ENCODE measurements around the gene ARHGEF17. TPM values are rescaled to one million over a fixed set of nuclear protein-coding genes. Genes with fewer than 3 reads are reported as not detected.
A peak's percentile ranks its signal among the peaks of the same experiment; 100 is the strongest.

ARHGEF17 gene
- total RNA-seq, 2 experiments from 2014 or later = 0.07 to 0.41 TPM

- no peaks in the 10 kb centered on the region for H3K9me3 Mint-ChIP-seq
- H3K27ac Mint-ChIP-seq = no peak overlapping the region
- peak; percentile 100 for TF ChIP-seq CTCF (IDR thresholded peaks at IDR 0.05)
- no peaks in the 10 kb centered on the region for H3K27me3 Mint-ChIP-seq
- ChIA-PET POLR2A (interaction anchor here (0.7 to 1.4 kb wide), 3 partner anchors 28 kb away, joined by 3 to 4 read pairs (median 4); partner anchors contain the start of gene ARHGEF17), CTCF (interaction anchor here (0.7 to 6.2 kb wide), 41 partner anchors 8 to 355 kb away, joined by 3 to 123 read pairs (median 4); partner anchors contain the start of gene ARHGEF17)
- H3K4me3 Mint-ChIP-seq = no peak overlapping the region
- ATAC-seq = peak; percentile 83
- H3K4me1 Mint-ChIP-seq (ENCODE audit: low read depth) = no peaks in the 10 kb centered on the region
- peak; percentile 81 for DNase-seq
- H3K36me3 Mint-ChIP-seq (ENCODE audit: low read depth) = no peaks in the 10 kb centered on the region
- intact Hi-C loops (cut with micrococcal nuclease) = loop anchor here (5.0 kb wide), 1 partner anchor 38 kb away; no protein-coding TSS in a partner anchor
These were observed 27.3 kb downstream of the ARHGEF17 start for GRCh38 chr11:73335204-73335923.

- Mint-ChIP-seq H3K4me1 (ENCODE audit: low read depth) (no peaks in the 10 kb centered on the region), H3K27me3 (no peaks in the 10 kb centered on the region), H3K4me3 (no peak overlapping the region), H3K9me3 (no peaks in the 10 kb centered on the region), H3K36me3 (ENCODE audit: low read depth) (no peaks in the 10 kb centered on the region), H3K27ac (no peak overlapping the region)
- intact Hi-C loops (cut with micrococcal nuclease) = loop anchor here (2.0 to 5.0 kb wide), 2 partner anchors 31 to 41 kb away; no protein-coding TSS in a partner anchor
- ChIA-PET POLR2A (interaction anchor here (1.1 kb wide), 1 partner anchor 22 kb away, joined by 3 read pairs; no protein-coding TSS in a partner anchor), CTCF (interaction anchor here (0.6 to 6.2 kb wide), 8 partner anchors 11 to 48 kb away, joined by 3 to 123 read pairs (median 5); partner anchors contain the start of gene ARHGEF17)
- DNase-seq (no peak), ATAC-seq (no peak)
- no peak for TF ChIP-seq CTCF (IDR thresholded peaks at IDR 0.05)
These were observed 29.8 kb downstream of the ARHGEF17 start for GRCh38 chr11:73337846-73338245.

- Mint-ChIP-seq H3K36me3 (ENCODE audit: low read depth) (no peaks in the 10 kb centered on the region), H3K4me1 (ENCODE audit: low read depth) (no peaks in the 10 kb centered on the region), H3K4me3 (no peak overlapping the region), H3K27me3 (no peaks in the 10 kb centered on the region), H3K27ac (no peak overlapping the region), H3K9me3 (no peaks in the 10 kb centered on the region)
- ChIA-PET POLR2A (interaction anchor here (1.1 kb wide), 1 partner anchor 22 kb away, joined by 3 read pairs; no protein-coding TSS in a partner anchor), CTCF (interaction anchor here (0.7 to 6.2 kb wide), 6 partner anchors 13 to 48 kb away, joined by 3 to 123 read pairs (median 20); partner anchors contain the start of gene ARHGEF17)
- TF ChIP-seq CTCF (IDR thresholded peaks at IDR 0.05) = no peak
- DNase-seq (no peak), ATAC-seq (no peak)
- intact Hi-C loops (cut with micrococcal nuclease) = loop anchor here (5.0 kb wide), 1 partner anchor 41 kb away; no protein-coding TSS in a partner anchor
These were observed 30.2 kb downstream of the ARHGEF17 start for GRCh38 chr11:73338279-73338678.

GRCh38 chr11:73340164-73340563 lies 32.1 kb downstream of the ARHGEF17 start:
- CTCF ChIA-PET = interaction anchor here (1.5 to 1.6 kb wide), 2 partner anchors 11 to 53 kb away, joined by 4 to 7 read pairs; no protein-coding TSS in a partner anchor
- Mint-ChIP-seq H3K4me3 (no peak overlapping the region), H3K4me1 (ENCODE audit: low read depth) (no peaks in the 10 kb centered on the region), H3K36me3 (ENCODE audit: low read depth) (no peaks in the 10 kb centered on the region), H3K27ac (no peak overlapping the region), H3K27me3 (no peaks in the 10 kb centered on the region), H3K9me3 (no peaks in the 10 kb centered on the region)
- intact Hi-C loops (cut with micrococcal nuclease) = no loop called here
- DNase-seq (no peak), ATAC-seq (no peak)
- POLR2A ChIA-PET = interaction anchor here (1.2 kb wide), 1 partner anchor 22 kb away, joined by 3 read pairs; no protein-coding TSS in a partner anchor
- TF ChIP-seq CTCF (IDR thresholded peaks at IDR 0.05) = no peak

GRCh38 chr11:73342633-73343032 lies 34.6 kb downstream of the ARHGEF17 start:
- no peak overlapping the region for H3K27ac Mint-ChIP-seq
- no peak for TF ChIP-seq CTCF (IDR thresholded peaks at IDR 0.05)
- H3K27me3 Mint-ChIP-seq = no peaks in the 10 kb centered on the region
- ChIA-PET POLR2A (no interaction called here), CTCF (interaction anchor here (1.5 to 2.2 kb wide), 2 partner anchors 8 to 18 kb away, joined by 4 to 7 read pairs; no protein-coding TSS in a partner anchor)
- intact Hi-C loops (cut with micrococcal nuclease) = no loop called here
- H3K9me3 Mint-ChIP-seq = no peaks in the 10 kb centered on the region
- H3K4me1 Mint-ChIP-seq (ENCODE audit: low read depth) = no peaks in the 10 kb centered on the region
- no peak for DNase-seq
- no peak for ATAC-seq
- H3K36me3 Mint-ChIP-seq (ENCODE audit: low read depth) = no peaks in the 10 kb centered on the region
- no peak overlapping the region for H3K4me3 Mint-ChIP-seq
